Measurements from ENCODE around the gene GPR82. TPM values are rescaled to one million over a fixed set of nuclear protein-coding genes. Genes with fewer than 3 reads are reported as not detected.

GPR82 gene
- total RNA-seq, 1 donor from 2014 or later: not detected

DNA sequence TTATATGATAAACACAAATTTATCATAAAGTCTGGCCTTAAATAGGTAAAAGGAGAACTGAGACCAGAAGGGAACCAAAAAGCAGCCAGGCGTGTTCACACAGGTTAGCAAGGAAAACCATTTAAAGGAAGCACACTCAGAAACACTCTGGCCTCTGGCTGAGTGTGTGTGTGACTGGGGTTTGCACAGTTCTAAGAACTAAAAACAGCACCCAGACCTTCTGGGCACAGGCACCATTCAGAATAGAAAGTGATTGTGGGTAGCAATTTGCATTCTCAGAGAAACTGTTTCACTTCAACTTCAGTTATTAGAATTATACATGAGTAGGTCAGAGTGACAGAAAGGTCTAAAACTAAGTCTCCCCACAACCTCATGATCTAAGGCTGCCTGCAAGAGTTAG lies 10.0 kb downstream of the GPR82 start:
- Histone ChIP-seq H3K4me3 (ENCODE audit: low read depth, low read length) (no peak overlapping the region), H3K27me3 (ENCODE audit: control insufficient read depth, insufficient read depth, low read length) (no peaks in the 10 kb centered on the region), H3K36me3 (ENCODE audit: control insufficient read depth, insufficient read depth, low read length) (no peaks in the 10 kb centered on the region)
- TF ChIP-seq, protein P1, sequence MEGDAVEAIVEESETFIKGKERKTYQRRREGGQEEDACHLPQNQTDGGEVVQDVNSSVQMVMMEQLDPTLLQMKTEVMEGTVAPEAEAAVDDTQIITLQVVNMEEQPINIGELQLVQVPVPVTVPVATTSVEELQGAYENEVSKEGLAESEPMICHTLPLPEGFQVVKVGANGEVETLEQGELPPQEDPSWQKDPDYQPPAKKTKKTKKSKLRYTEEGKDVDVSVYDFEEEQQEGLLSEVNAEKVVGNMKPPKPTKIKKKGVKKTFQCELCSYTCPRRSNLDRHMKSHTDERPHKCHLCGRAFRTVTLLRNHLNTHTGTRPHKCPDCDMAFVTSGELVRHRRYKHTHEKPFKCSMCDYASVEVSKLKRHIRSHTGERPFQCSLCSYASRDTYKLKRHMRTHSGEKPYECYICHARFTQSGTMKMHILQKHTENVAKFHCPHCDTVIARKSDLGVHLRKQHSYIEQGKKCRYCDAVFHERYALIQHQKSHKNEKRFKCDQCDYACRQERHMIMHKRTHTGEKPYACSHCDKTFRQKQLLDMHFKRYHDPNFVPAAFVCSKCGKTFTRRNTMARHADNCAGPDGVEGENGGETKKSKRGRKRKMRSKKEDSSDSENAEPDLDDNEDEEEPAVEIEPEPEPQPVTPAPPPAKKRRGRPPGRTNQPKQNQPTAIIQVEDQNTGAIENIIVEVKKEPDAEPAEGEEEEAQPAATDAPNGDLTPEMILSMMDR (IDR thresholded peaks at IDR 0.05; ENCODE audit: insufficient read depth, low read length, poor library complexity, severe bottlenecking): no peak
- DNase-seq (ENCODE audit: low read depth): no peak

DNA sequence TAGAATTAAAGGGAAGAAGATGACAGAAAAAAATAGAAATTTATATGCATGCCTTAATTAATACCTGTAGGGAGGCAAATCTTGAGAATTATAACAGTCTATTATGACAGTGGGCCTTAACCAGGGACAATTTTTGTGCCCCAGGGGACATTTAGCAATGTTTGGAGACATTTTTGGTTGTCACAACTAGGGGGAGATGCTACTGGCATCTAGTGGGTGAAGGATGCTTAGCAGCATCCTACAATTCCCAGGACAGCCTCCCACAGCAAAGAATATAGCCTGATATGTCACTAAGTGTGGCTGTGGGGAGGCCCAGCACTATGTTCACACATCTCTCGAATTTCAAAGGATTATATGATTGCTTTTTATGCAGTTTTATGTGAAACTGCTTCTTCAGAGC lies 10.5 kb downstream of the GPR82 start:
- TF ChIP-seq, protein P1 (IDR thresholded peaks at IDR 0.05; ENCODE audit: insufficient read depth, low read length, poor library complexity, severe bottlenecking): peak; percentile 36
- DNase-seq (ENCODE audit: low read depth): no peak
- Histone ChIP-seq H3K4me3 (ENCODE audit: low read depth, low read length) (no peak overlapping the region), H3K27me3 (ENCODE audit: control insufficient read depth, insufficient read depth, low read length) (no peaks in the 10 kb centered on the region), H3K36me3 (ENCODE audit: control insufficient read depth, insufficient read depth, low read length) (no peaks in the 10 kb centered on the region)

DNA sequence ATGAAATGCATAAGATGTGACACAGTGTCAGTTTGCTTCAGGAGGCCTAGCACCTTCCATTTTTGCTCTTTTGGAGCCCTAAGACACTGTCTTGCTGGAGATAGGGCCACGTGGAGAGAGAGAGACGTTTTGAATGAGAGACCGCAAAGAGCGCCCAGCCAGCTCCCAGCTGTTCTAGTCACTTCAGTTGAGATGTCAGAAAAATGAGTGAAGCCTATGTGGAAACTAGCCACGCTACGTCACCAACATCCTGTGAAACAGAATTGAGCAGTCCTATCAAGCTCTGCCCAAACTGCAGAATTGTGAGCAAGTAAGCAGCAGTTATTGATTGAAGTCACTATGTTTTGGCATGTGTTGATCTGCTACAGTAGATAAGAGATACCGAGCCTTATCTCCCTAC lies 13.1 kb downstream of the GPR82 start:
- no peak for DNase-seq (ENCODE audit: low read depth)
- no peak overlapping the region for H3K4me3 ChIP-seq (ENCODE audit: low read depth, low read length)
- no peaks in the 10 kb centered on the region for H3K36me3 ChIP-seq (ENCODE audit: control insufficient read depth, insufficient read depth, low read length)
- TF ChIP-seq, protein P1 (IDR thresholded peaks at IDR 0.05; ENCODE audit: insufficient read depth, low read length, poor library complexity, severe bottlenecking): no peak
- no peaks in the 10 kb centered on the region for H3K27me3 ChIP-seq (ENCODE audit: control insufficient read depth, insufficient read depth, low read length)

DNA sequence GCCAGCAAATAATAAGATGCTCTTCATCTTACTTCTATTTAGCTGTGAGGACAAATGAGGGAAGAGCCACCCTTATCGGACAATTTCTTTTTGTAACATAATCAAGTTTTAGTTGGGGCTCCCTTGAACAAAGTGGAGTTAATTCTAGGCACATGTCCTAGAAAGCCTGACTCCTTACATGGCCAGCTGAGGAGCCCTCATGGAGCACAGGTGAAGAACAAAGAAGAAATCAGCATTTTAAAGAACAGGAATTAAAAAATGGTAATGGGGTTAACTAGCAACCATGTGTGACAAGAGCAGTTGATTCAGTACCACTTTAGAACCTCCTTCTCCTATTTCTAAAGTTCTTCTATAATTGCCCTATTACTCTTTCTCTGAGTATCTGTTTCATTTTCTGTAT lies 15.9 kb downstream of the GPR82 start:
- H3K4me3 ChIP-seq (ENCODE audit: low read depth, low read length): no peak overlapping the region
- no peaks in the 10 kb centered on the region for H3K27me3 ChIP-seq (ENCODE audit: control insufficient read depth, insufficient read depth, low read length)
- H3K36me3 ChIP-seq (ENCODE audit: control insufficient read depth, insufficient read depth, low read length): no peaks in the 10 kb centered on the region
- DNase-seq (ENCODE audit: low read depth): no peak
- TF ChIP-seq, protein P1 (IDR thresholded peaks at IDR 0.05; ENCODE audit: insufficient read depth, low read length, poor library complexity, severe bottlenecking): no peak

DNA sequence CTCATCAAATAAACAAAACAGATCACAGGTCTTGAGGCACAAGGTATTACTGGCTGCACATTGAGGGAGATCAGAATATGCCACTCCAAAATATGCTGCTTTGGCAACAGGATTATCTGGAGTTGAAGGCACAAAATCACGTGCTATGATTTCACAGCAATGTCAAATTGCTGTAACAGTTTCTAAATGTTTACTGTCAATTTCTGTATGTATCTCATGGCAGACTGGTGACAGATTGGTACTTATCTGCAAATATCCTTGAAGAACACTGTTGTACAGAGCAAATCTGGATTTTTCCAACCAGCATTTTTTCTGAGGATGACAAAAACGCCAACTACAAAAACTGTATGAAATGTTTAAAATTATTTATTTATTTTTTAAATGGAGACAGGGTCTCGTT lies 26.7 kb downstream of the GPR82 start:
- Histone ChIP-seq H3K4me3 (ENCODE audit: low read depth, low read length) (no peak overlapping the region), H3K27me3 (ENCODE audit: control insufficient read depth, insufficient read depth, low read length) (no peaks in the 10 kb centered on the region), H3K36me3 (ENCODE audit: control insufficient read depth, insufficient read depth, low read length) (no peaks in the 10 kb centered on the region)
- no peak for DNase-seq (ENCODE audit: low read depth)
- TF ChIP-seq, protein P1 (IDR thresholded peaks at IDR 0.05; ENCODE audit: insufficient read depth, low read length, poor library complexity, severe bottlenecking): no peak

DNA sequence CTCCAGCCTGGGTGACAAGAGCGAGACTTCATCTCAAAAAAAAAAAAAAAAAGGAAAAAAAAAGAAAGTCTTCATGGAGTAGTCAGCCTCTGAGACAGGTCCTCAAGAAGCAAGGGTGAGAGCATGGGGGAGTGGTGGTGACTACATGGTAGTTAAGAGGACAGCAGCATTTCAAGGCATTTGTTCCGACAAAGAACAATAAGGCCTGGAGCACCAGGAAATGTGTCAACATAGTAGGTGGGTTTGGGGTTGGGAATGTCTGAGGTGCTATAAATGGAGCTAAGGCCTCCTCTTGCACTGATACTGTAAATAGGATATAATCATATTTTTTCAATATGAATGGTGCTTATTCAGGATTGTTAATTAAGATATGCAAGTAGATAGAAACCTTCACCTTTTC lies 34.4 kb downstream of the GPR82 start:
- Histone ChIP-seq H3K4me3 (ENCODE audit: low read depth, low read length) (no peak overlapping the region), H3K36me3 (ENCODE audit: control insufficient read depth, insufficient read depth, low read length) (no peaks in the 10 kb centered on the region), H3K27me3 (ENCODE audit: control insufficient read depth, insufficient read depth, low read length) (no peaks in the 10 kb centered on the region)
- TF ChIP-seq, protein P1 (IDR thresholded peaks at IDR 0.05; ENCODE audit: insufficient read depth, low read length, poor library complexity, severe bottlenecking): no peak
- no peak for DNase-seq (ENCODE audit: low read depth)

Measured in kidney epithelial cell (primary cell).